SK-N-SH (cell line): ENCODE measurements around the gene DNAJA2. TPM values are rescaled to one million over a fixed set of nuclear protein-coding genes. Genes with fewer than 3 reads are reported as not detected.

ENCODE experiments used
- CTCF ChIA-PET: fragments of 300-600, 350-600 bp; formaldehyde crosslinking; extraction: SDS; loops from one replicate; lab custom pipeline; 2021; lab: Yijun Ruan, JAX
- POLR2A ChIA-PET: fragments of 350-600 bp; sonication (Branson Sonifier 250); formaldehyde crosslinking; extraction: SDS; loops from one replicate; lab custom pipeline; 2020; ENCODE audit warnings: antibody characterized with exemption, inconsistent platforms; lab: Yijun Ruan, JAX
- DNase-seq: peaks from one replicate; pipeline ENCODE4 v3.0.0; 2012
- H2AFZ ChIP-seq: fragments of 200-600 bp; sonication (generic); 2 replicates; pipeline ENCODE4 v1.8.1; 2016; ENCODE audit warnings: antibody characterized with exemption, mild to moderate bottlenecking, low read depth
- H3F3A ChIP-seq: fragments of 200-600 bp; sonication (generic); replicated peaks from 2 replicates; pipeline ENCODE3; 2016; ENCODE audit warnings: antibody characterized with exemption, mild to moderate bottlenecking; ENCODE audit not compliant: insufficient read depth
- H3K27ac ChIP-seq, 2 experiments: fragments of 200-500 bp in 1 of 2; fragments of 200-600 bp in 1 of 2; sonication (Bioruptor generic) in 1 of 2; sonication (generic), shearing (Covaris generic) in 1 of 2; 2 replicates each; pipeline versions ENCODE4 v1.5.1 to v1.6.1; 2014 to 2016; ENCODE audit warnings: low read depth in 2 of 2, inconsistent platforms in 1 of 2, low read length in 1 of 2, mild to moderate bottlenecking in 1 of 2, mixed read lengths in 1 of 2
- H3K27me3 ChIP-seq: fragments of 200-600 bp; sonication (generic), shearing (Covaris generic); 2 replicates; pipeline ENCODE4 v1.6.1; 2016; ENCODE audit warnings: mixed run types; ENCODE audit not compliant: insufficient read depth
- H3K36me3 ChIP-seq, 2 experiments: fragments of 200-500 bp in 1 of 2; fragments of 200-600 bp in 1 of 2; sonication (Bioruptor generic) in 1 of 2; sonication (generic) in 1 of 2; replicated peaks in 1 of 2; 2 replicates each; pipeline versions ENCODE3 to v1.5.1; 2014 to 2016; ENCODE audit warnings: low read length in 1 of 2, mild to moderate bottlenecking in 1 of 2; ENCODE audit not compliant: insufficient read depth in 2 of 2, control insufficient read depth in 1 of 2
- H3K4me1 ChIP-seq, 2 experiments: fragments of 200-500 bp in 1 of 2; fragments of 200-600 bp in 1 of 2; sonication (Bioruptor generic) in 1 of 2; sonication (generic), shearing (Covaris generic) in 1 of 2; 2 replicates each; pipeline versions ENCODE4 v1.5.1 to v1.6.1; 2014 to 2016; ENCODE audit warnings: low read depth in 1 of 2, low read length in 1 of 2, mixed run types in 1 of 2; ENCODE audit not compliant: insufficient read depth in 2 of 2, control insufficient read depth in 1 of 2
- H3K4me2 ChIP-seq: fragments of 200-600 bp; sonication (generic), shearing (Covaris generic); 2 replicates; pipeline ENCODE4 v1.6.1; 2017; ENCODE audit warnings: mixed run types
- H3K4me3 ChIP-seq, 2 experiments: fragments of 200-500 bp in 1 of 2; fragments of 200-600 bp in 1 of 2; sonication (Bioruptor generic) in 1 of 2; sonication (generic), shearing (Covaris generic) in 1 of 2; 2 replicates each; pipeline versions ENCODE4 v1.5.1 to v1.8.1; 2014 to 2016; ENCODE audit warnings: low read depth in 2 of 2, inconsistent platforms in 1 of 2, low read length in 1 of 2, mild to moderate bottlenecking in 1 of 2, mixed read lengths in 1 of 2, moderate library complexity in 1 of 2
- H3K79me2 ChIP-seq: fragments of 200-600 bp; sonication (generic); 2 replicates; pipeline ENCODE4 v1.8.1; 2017; ENCODE audit warnings: mild to moderate bottlenecking; ENCODE audit not compliant: insufficient read depth
- H3K9ac ChIP-seq: fragments of 200-600 bp; sonication (generic); 2 replicates; pipeline ENCODE4 v1.6.1; 2017; ENCODE audit warnings: mixed run types
- H3K9me2 ChIP-seq: fragments of 200-600 bp; sonication (generic); 2 replicates; pipeline ENCODE4 v1.6.1; 2017; ENCODE audit warnings: mixed run types
- H3K9me3 ChIP-seq: fragments of 200-600 bp; sonication (generic); 2 replicates; pipeline ENCODE4 v1.6.1; 2017; ENCODE audit warnings: mixed run types, mild to moderate bottlenecking, moderate library complexity
- H4K20me1 ChIP-seq: fragments of 200-600 bp; sonication (generic); 2 replicates; pipeline ENCODE4 v1.6.1; 2017; ENCODE audit warnings: mild to moderate bottlenecking, mixed run types; ENCODE audit not compliant: insufficient read depth
- CHD2 ChIP-seq: fragments of 150-350 bp; IDR thresholded peaks from 2 replicates; pipeline ENCODE4 v1.6.1; 2018; ENCODE audit warnings: low read length; ENCODE audit not compliant: partially characterized antibody
- EP300 ChIP-seq, 2 experiments: IDR thresholded peaks; 2 replicates each; pipeline versions ENCODE4 v1.4.0 to v1.6.1; 2012; ENCODE audit warnings: borderline replicate concordance in 1 of 2, low read depth in 1 of 2, low read length in 1 of 2
- FOXJ3 ChIP-seq: sonication (generic); formaldehyde crosslinking; IDR thresholded peaks from 2 replicates; pipeline ENCODE4 v1.5.1; 2020; ENCODE audit warnings: mild to moderate bottlenecking, missing genetic modification reagents
- FOXM1 ChIP-seq: IDR thresholded peaks from 2 replicates; pipeline ENCODE4 v1.4.0; 2012; ENCODE audit warnings: low read depth, mild to moderate bottlenecking
- GABPA ChIP-seq: IDR thresholded peaks from 2 replicates; pipeline ENCODE4 v1.4.0; 2012; ENCODE audit warnings: low read depth, mild to moderate bottlenecking
- GATA2 ChIP-seq: sonication (generic); formaldehyde crosslinking; IDR thresholded peaks from 2 replicates; pipeline ENCODE4 v1.5.0; 2020; ENCODE audit warnings: mild to moderate bottlenecking, missing genetic modification reagents
- JUND ChIP-seq: IDR thresholded peaks from 2 replicates; pipeline ENCODE4 v1.4.0; 2012
- MEF2A ChIP-seq: IDR thresholded peaks from 2 replicates; pipeline ENCODE4 v1.4.0; 2012; ENCODE audit warnings: low read depth, borderline replicate concordance
- MXI1 ChIP-seq: IDR thresholded peaks from 2 replicates; pipeline ENCODE4 v1.6.1; 2012; ENCODE audit warnings: mild to moderate bottlenecking, low read depth, low read length, improper control_type of control experiment
- NRF1 ChIP-seq: IDR thresholded peaks from 2 replicates; pipeline ENCODE4 v1.6.1; 2012; ENCODE audit warnings: low read depth, mild to moderate bottlenecking, low read length
- POLR2AphosphoS5 ChIP-seq: IDR thresholded peaks from 2 replicates; pipeline ENCODE4 v1.6.1; 2012; ENCODE audit warnings: low read depth, low read length
- RAD21 ChIP-seq: IDR thresholded peaks from 2 replicates; pipeline ENCODE4 v1.6.1; 2012; ENCODE audit warnings: mild to moderate bottlenecking, low read length
- RCOR1 ChIP-seq: fragments of 150-350 bp; IDR thresholded peaks from 2 replicates; pipeline ENCODE4 v1.6.1; 2017; ENCODE audit warnings: antibody characterized with exemption, low read length
- SMC3 ChIP-seq: IDR thresholded peaks from 2 replicates; pipeline ENCODE4 v1.6.1; 2012; ENCODE audit warnings: low read depth, low read length, improper control_type of control experiment
- TEAD4 ChIP-seq: IDR thresholded peaks from 2 replicates; pipeline ENCODE4 v1.4.0; 2012; ENCODE audit warnings: mild to moderate bottlenecking, borderline replicate concordance; ENCODE audit not compliant: insufficient read depth
- WGBS: methylation state at CpG from one replicate; pipeline ENCODE4 v1.1.6; 2017; ENCODE audit warnings: low lambda C conversion rate; 5-methylcytosine and 5-hydroxymethylcytosine counted together
- polyA plus RNA-seq, 3 experiments: library from polyadenylated mRNA; depleted of rRNA; stranded (reverse); fragments of >200 nt; gene quantifications; 2 replicates each; pipeline ENCODE4 v1.2.3, GENCODE V29; 2012
- TF ChIP-seq, protein P1 (sequence below): IDR thresholded peaks from 2 replicates; pipeline ENCODE4; 2012
- TF ChIP-seq, protein P2 (sequence below): fragments of 150-350 bp; IDR thresholded peaks from 2 replicates; pipeline ENCODE4 v1.6.1; 2017; ENCODE audit warnings: antibody characterized with exemption, low read length, low read depth, borderline replicate concordance
- TF ChIP-seq, protein P3 (sequence below): fragments of 150-350 bp; IDR thresholded peaks from 2 replicates; pipeline ENCODE4 v1.6.1; 2016; ENCODE audit warnings: mild to moderate bottlenecking, low read depth, low read length
- TF ChIP-seq, protein P4 (sequence below): IDR thresholded peaks from 2 replicates; pipeline ENCODE4 v1.4.0; 2012; ENCODE audit warnings: low read depth, borderline replicate concordance
- TF ChIP-seq, protein P5 (sequence below): IDR thresholded peaks from 2 replicates; pipeline ENCODE4 v1.4.0; 2012; ENCODE audit warnings: low read depth

Gene DNAJA2
- polyA plus RNA-seq, 1 of the 3 experiments (the other 2 are of a cell fraction): 9.7 TPM

DNA sequence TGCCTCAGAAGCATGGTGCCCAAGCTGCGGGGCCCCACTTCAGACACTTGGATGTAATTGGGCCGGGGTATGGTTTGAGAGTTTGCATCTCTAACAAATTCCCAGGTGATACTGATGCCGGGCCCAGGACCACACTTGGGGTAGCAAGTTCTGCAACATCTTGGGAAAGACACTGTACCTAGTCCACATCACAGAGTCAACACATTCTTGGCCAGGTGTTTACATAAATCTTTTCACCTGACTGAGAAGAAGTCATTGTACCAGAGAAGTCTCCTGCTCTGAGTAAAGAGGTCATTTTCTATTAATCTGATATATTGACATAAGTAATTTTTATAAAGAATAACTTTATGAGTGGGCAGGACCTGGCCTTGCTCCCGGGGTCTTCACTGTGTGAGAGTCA lies 61.8 kb downstream of the DNAJA2 start:
- Histone ChIP-seq H3F3A (no peaks in the 10 kb centered on the region), H3K4me3 (no peak overlapping the region), H2AFZ (no peak overlapping the region), H3K36me3 (peaks cover 23 to 36% of the 10 kb centered on the region in 2 experiments), H3K27ac (no peak overlapping the region), H3K27me3 (no peaks in the 10 kb centered on the region), H3K9me2 (no peaks in the 10 kb centered on the region), H3K4me1 (no peaks in the 10 kb centered on the region; a peak in 1 of 4 replicates), H3K4me2 (no peak overlapping the region), H3K79me2 (no peaks in the 10 kb centered on the region), H4K20me1 (no peaks in the 10 kb centered on the region), H3K9ac (no peak overlapping the region), H3K9me3 (no peaks in the 10 kb centered on the region)
- POLR2A ChIA-PET: no interaction called here
- CTCF ChIA-PET: interaction anchor here (1.1 to 16.0 kb wide), 4 partner anchors 19 to 1711 kb away, joined by 3 to 231 read pairs (median 8); no protein-coding TSS in a partner anchor
- no peak for DNase-seq
- TF ChIP-seq MXI1: no peak
- no peak for TF ChIP-seq GATA2 (CRISPR knock-in tag)
- TF ChIP-seq RCOR1: no peak
- no peak for TF ChIP-seq FOXM1
- TF ChIP-seq JUND: no peak
- no peak for TF ChIP-seq MEF2A
- TF ChIP-seq NRF1: no peak
- TF ChIP-seq FOXJ3 (CRISPR knock-in tag): no peak
- TF ChIP-seq EP300 (IDR thresholded peaks at IDR 0.05; ENCODE audit: borderline replicate concordance in 1 of 2, low read depth in 1 of 2, low read length in 1 of 2): no peak
- TF ChIP-seq GABPA: no peak
- TF ChIP-seq, protein P1, sequence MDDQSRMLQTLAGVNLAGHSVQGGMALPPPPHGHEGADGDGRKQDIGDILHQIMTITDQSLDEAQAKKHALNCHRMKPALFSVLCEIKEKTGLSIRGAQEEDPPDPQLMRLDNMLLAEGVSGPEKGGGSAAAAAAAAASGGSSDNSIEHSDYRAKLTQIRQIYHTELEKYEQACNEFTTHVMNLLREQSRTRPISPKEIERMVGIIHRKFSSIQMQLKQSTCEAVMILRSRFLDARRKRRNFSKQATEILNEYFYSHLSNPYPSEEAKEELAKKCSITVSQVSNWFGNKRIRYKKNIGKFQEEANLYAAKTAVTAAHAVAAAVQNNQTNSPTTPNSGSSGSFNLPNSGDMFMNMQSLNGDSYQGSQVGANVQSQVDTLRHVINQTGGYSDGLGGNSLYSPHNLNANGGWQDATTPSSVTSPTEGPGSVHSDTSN: no peak
- TF ChIP-seq POLR2AphosphoS5: no peak
- no peak for TF ChIP-seq SMC3
- TF ChIP-seq CHD2: no peak
- TF ChIP-seq, protein P2, sequence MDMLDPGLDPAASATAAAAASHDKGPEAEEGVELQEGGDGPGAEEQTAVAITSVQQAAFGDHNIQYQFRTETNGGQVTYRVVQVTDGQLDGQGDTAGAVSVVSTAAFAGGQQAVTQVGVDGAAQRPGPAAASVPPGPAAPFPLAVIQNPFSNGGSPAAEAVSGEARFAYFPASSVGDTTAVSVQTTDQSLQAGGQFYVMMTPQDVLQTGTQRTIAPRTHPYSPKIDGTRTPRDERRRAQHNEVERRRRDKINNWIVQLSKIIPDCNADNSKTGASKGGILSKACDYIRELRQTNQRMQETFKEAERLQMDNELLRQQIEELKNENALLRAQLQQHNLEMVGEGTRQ: no peak
- TF ChIP-seq, protein P3, sequence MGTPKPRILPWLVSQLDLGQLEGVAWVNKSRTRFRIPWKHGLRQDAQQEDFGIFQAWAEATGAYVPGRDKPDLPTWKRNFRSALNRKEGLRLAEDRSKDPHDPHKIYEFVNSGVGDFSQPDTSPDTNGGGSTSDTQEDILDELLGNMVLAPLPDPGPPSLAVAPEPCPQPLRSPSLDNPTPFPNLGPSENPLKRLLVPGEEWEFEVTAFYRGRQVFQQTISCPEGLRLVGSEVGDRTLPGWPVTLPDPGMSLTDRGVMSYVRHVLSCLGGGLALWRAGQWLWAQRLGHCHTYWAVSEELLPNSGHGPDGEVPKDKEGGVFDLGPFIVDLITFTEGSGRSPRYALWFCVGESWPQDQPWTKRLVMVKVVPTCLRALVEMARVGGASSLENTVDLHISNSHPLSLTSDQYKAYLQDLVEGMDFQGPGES: no peak
- TF ChIP-seq RAD21: no peak
- TF ChIP-seq, protein P4, sequence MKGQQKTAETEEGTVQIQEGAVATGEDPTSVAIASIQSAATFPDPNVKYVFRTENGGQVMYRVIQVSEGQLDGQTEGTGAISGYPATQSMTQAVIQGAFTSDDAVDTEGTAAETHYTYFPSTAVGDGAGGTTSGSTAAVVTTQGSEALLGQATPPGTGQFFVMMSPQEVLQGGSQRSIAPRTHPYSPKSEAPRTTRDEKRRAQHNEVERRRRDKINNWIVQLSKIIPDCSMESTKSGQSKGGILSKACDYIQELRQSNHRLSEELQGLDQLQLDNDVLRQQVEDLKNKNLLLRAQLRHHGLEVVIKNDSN: no peak
- TF ChIP-seq, protein P5, sequence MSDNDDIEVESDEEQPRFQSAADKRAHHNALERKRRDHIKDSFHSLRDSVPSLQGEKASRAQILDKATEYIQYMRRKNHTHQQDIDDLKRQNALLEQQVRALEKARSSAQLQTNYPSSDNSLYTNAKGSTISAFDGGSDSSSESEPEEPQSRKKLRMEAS: no peak
- no peak for TF ChIP-seq TEAD4
- WGBS: 89% methylated on average over 1 of the region's 4 CpGs
